PC-3 (cell line): ENCODE measurements around the gene DCAF8.

Experiments used
- CTCF ChIP-seq: fragments of 300-600 bp; sonication (generic); conservative IDR thresholded peaks from 2 replicates; pipeline ENCODE4 v1.5.1; 2017; ENCODE audit warnings: antibody characterized with exemption, low read depth, mild to moderate bottlenecking, low read length
- EZH2 ChIP-seq: fragments of 300-600 bp; sonication (generic); IDR thresholded peaks from one replicate; pipeline ENCODE4 v1.6.1; 2017; ENCODE audit warnings: antibody characterized with exemption, mild to moderate bottlenecking, low read length; ENCODE audit not compliant: unreplicated experiment

- TF ChIP-seq EZH2 (no peak), CTCF (peak; percentile 13; the same call in 1 of the 2 replicates)
Observed at GRCh38 chr1:160168016-160168415, 94.3 kb downstream of the DCAF8 start.
